Endothelial cell (in vitro differentiated cells): ENCODE results near the gene MAGI1. TPM values are rescaled to one million over a fixed set of nuclear protein-coding genes. Genes with fewer than 3 reads are reported as not detected.

Source experiments
- DNase-seq: peaks from one replicate; pipeline ENCODE4 v3.0.0; 2021; ENCODE audit warnings: low spot score
- H3K27ac Mint-ChIP-seq: one replicate; pipeline ENCODE4 v1.8.0; 2021; ENCODE audit warnings: mixed read lengths, inconsistent platforms; ENCODE audit not compliant: unreplicated experiment
- H3K27me3 Mint-ChIP-seq: one replicate; pipeline ENCODE4 v1.8.0; 2021; ENCODE audit warnings: mild to moderate bottlenecking, moderate library complexity, mixed read lengths, inconsistent platforms; ENCODE audit not compliant: unreplicated experiment
- H3K36me3 Mint-ChIP-seq: one replicate; pipeline ENCODE4 v1.8.0; 2021; ENCODE audit warnings: mild to moderate bottlenecking, low read depth, mixed read lengths, inconsistent platforms; ENCODE audit not compliant: unreplicated experiment
- H3K4me1 Mint-ChIP-seq: one replicate; pipeline ENCODE4 v1.8.0; 2021; ENCODE audit warnings: mild to moderate bottlenecking, mixed read lengths, inconsistent platforms; ENCODE audit not compliant: unreplicated experiment
- H3K4me3 Mint-ChIP-seq: one replicate; pipeline ENCODE4 v1.8.0; 2021; ENCODE audit warnings: mild to moderate bottlenecking, mixed read lengths, inconsistent platforms; ENCODE audit not compliant: unreplicated experiment
- H3K9me3 Mint-ChIP-seq: one replicate; pipeline ENCODE4 v1.8.0; 2021; ENCODE audit warnings: mixed read lengths, inconsistent platforms; ENCODE audit not compliant: unreplicated experiment
- total RNA-seq: library from RNA; stranded (reverse); fragmentation: NEBNext Ultra II Directional; extraction: Animal tissue kit (Norgen Biotek cat#: 25700); gene quantifications from one replicate; pipeline ENCODE4 v1.2.1, GENCODE V29; 2021; ENCODE audit not compliant: unreplicated experiment
- TF ChIP-seq, protein P1 (sequence below): fragments of 200-600 bp; sonication (generic); IDR thresholded peaks from one replicate; pipeline ENCODE4 v1.5.0; 2021; ENCODE audit warnings: antibody characterized with exemption; ENCODE audit not compliant: unreplicated experiment

Gene MAGI1
- total RNA-seq, 1 donor from 2014 or later, result 33.8 TPM

GRCh38 chr3:65995515-65995914, 43.2 kb downstream of the MAGI1 start:
- Mint-ChIP-seq H3K9me3 (no peaks in the 10 kb centered on the region), H3K27ac (no peak overlapping the region), H3K4me3 (no peak overlapping the region), H3K27me3 (no peaks in the 10 kb centered on the region), H3K36me3 (no peaks in the 10 kb centered on the region), H3K4me1 (peaks cover 32% of the 10 kb centered on the region)
- no peak for DNase-seq
- TF ChIP-seq, protein P1, sequence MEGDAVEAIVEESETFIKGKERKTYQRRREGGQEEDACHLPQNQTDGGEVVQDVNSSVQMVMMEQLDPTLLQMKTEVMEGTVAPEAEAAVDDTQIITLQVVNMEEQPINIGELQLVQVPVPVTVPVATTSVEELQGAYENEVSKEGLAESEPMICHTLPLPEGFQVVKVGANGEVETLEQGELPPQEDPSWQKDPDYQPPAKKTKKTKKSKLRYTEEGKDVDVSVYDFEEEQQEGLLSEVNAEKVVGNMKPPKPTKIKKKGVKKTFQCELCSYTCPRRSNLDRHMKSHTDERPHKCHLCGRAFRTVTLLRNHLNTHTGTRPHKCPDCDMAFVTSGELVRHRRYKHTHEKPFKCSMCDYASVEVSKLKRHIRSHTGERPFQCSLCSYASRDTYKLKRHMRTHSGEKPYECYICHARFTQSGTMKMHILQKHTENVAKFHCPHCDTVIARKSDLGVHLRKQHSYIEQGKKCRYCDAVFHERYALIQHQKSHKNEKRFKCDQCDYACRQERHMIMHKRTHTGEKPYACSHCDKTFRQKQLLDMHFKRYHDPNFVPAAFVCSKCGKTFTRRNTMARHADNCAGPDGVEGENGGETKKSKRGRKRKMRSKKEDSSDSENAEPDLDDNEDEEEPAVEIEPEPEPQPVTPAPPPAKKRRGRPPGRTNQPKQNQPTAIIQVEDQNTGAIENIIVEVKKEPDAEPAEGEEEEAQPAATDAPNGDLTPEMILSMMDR, result no peak

- H3K9me3 Mint-ChIP-seq, result no peaks in the 10 kb centered on the region
- H3K27me3 Mint-ChIP-seq, result no peaks in the 10 kb centered on the region
- no peaks in the 10 kb centered on the region for H3K36me3 Mint-ChIP-seq
- H3K27ac Mint-ChIP-seq, result no peak overlapping the region
- no peak overlapping the region for H3K4me3 Mint-ChIP-seq
- TF ChIP-seq, protein P1, result no peak
- DNase-seq, result no peak
- H3K4me1 Mint-ChIP-seq, result peaks cover 31% of the 10 kb centered on the region
Observed at GRCh38 chr3:65995030-65995429, 43.7 kb downstream of the MAGI1 start.

DNA sequence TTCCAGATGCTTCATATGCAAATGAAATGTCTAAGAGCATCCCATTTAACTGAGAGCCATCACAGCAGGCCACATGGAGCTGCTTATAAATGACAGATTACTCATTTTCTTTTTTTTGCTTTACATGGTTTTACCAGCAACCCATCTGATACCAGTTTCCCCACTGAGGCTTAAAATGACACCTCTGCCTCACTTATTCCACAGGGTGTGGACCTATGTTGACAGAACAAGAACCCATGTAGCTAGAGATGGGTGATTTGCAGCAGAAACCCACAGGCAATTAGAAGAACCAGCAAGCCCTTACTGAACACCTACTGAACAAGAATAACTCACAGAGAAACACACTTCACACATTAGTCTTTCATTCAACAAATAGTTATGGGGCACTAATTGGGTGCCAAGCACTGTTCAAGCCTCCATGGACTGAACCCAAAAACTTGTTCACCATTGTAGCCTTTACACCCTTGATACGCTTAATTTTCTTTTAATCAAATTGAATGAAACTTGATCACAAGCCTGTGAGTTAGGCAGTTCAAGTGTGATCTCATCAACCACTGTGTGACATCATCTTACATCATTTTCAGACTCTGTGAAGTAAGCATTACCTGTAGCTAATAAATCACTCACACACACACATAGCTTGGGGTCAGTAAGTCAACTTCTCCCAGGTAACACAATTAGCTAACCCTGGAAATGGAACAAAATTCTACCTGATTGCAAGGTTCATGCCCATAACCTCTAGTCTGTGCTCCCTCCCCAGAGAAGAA, 45.4 kb downstream of the MAGI1 start:
- no peak overlapping the region for H3K4me3 Mint-ChIP-seq
- H3K4me1 Mint-ChIP-seq, result peaks cover 28% of the 10 kb centered on the region
- no peaks in the 10 kb centered on the region for H3K27me3 Mint-ChIP-seq
- DNase-seq, result no peak
- TF ChIP-seq, protein P1, result no peak
- no peaks in the 10 kb centered on the region for H3K36me3 Mint-ChIP-seq
- H3K9me3 Mint-ChIP-seq, result no peaks in the 10 kb centered on the region
- H3K27ac Mint-ChIP-seq, result no peak overlapping the region

DNA sequence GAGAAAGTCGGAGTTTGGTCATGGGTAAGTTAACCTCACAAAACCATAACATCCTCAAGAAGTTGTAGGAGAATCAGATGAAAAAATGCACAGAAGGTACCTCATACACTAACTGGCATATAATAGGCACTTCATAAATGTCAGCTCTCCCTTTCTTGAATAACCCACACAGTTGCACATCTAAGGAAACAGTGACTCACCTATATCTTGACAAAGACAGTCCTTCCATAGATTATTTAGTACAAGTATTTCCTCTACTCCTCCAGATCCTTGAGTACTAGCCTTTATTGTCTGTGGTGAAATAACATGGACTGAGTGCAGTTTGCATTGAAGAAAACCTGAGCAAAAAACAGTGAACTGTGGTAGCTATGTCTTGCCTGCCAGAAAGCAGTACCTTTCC, 46.6 kb downstream of the MAGI1 start:
- DNase-seq, result no peak
- Mint-ChIP-seq H3K27me3 (no peaks in the 10 kb centered on the region), H3K36me3 (no peaks in the 10 kb centered on the region), H3K27ac (no peak overlapping the region), H3K4me3 (no peak overlapping the region), H3K9me3 (no peaks in the 10 kb centered on the region), H3K4me1 (peaks cover 32% of the 10 kb centered on the region)
- TF ChIP-seq, protein P1, result no peak

- H3K9me3 Mint-ChIP-seq, result no peaks in the 10 kb centered on the region
- no peak overlapping the region for H3K27ac Mint-ChIP-seq
- no peak overlapping the region for H3K4me3 Mint-ChIP-seq
- no peak for DNase-seq
- peaks cover 2% of the 10 kb centered on the region for H3K27me3 Mint-ChIP-seq
- TF ChIP-seq, protein P1, result no peak
- peaks cover 26% of the 10 kb centered on the region for H3K4me1 Mint-ChIP-seq
- no peaks in the 10 kb centered on the region for H3K36me3 Mint-ChIP-seq
Observed at GRCh38 chr3:65988411-65989180, 50.1 kb downstream of the MAGI1 start.
